Small intestine (tissue), 7 donors: ENCODE results near the gene RAPGEF4. TPM values are rescaled to one million over a fixed set of nuclear protein-coding genes. Genes with fewer than 3 reads are reported as not detected.
"Not testable (repeated sequence)": the region's sequence is repeated elsewhere in the genome, so short reads cannot be mapped to it uniquely, and the experiment has no call there.

Experiments used
- DNase-seq, 2 donors: peaks; one replicate each; pipeline versions ENCODE4 v3.0.0 to v3.0.0-alpha.2; 2013
- FAIRE-seq: peaks from 2 replicates; lab custom pipeline; 2012; peaks lifted over from hg19 to GRCh38; lab: Jason Lieb, UNC
- H3K27ac ChIP-seq, 3 donors: one replicate each; pipeline ENCODE4 v1.5.1; 2013; ENCODE audit warnings: low read length in 2 of 3, mild to moderate bottlenecking in 2 of 3, control low read depth in 1 of 3, inconsistent platforms in 1 of 3, low read depth in 1 of 3, moderate library complexity in 1 of 3
- H3K27me3 ChIP-seq, 3 donors: one replicate each; pipeline ENCODE4 v1.6.1; 2013; ENCODE audit warnings: low read length in 3 of 3, inconsistent platforms in 1 of 3; ENCODE audit not compliant: control insufficient read depth in 3 of 3, insufficient read depth in 3 of 3
- H3K36me3 ChIP-seq, 3 donors: one replicate each; pipeline ENCODE4 v1.6.1; 2013; ENCODE audit warnings: low read length in 3 of 3, inconsistent platforms in 1 of 3, low read depth in 1 of 3, mild to moderate bottlenecking in 1 of 3, moderate library complexity in 1 of 3; ENCODE audit not compliant: control insufficient read depth in 3 of 3, insufficient read depth in 2 of 3
- H3K4me1 ChIP-seq, 3 donors: one replicate each; pipeline ENCODE4 v1.6.1; 2013; ENCODE audit warnings: low read length in 2 of 3, inconsistent platforms in 1 of 3, low read depth in 1 of 3, mild to moderate bottlenecking in 1 of 3, moderate library complexity in 1 of 3; ENCODE audit not compliant: control insufficient read depth in 3 of 3, insufficient read depth in 2 of 3
- H3K4me3 ChIP-seq, 3 donors: one replicate each; pipeline ENCODE4 v1.5.1; 2013; ENCODE audit warnings: low read length in 3 of 3, control low read depth in 1 of 3, inconsistent platforms in 1 of 3, low read depth in 1 of 3, mild to moderate bottlenecking in 1 of 3, moderate library complexity in 1 of 3
- H3K9me3 ChIP-seq, 2 donors: one replicate each; pipeline ENCODE4 v1.6.1; 2013; ENCODE audit warnings: low read depth in 1 of 2, low read length in 1 of 2; ENCODE audit not compliant: control insufficient read depth in 2 of 2, insufficient read depth in 1 of 2
- WGBS, 3 donors: extraction: QIAGEN DNeasy Blood & Tissue Kit; methylation state at CpG; one replicate each; pipeline ENCODE4 v1.1.7; 2013; 5-methylcytosine and 5-hydroxymethylcytosine counted together
- polyA plus RNA-seq, 4 donors: library from polyadenylated mRNA; stranded (reverse) in 3 of 4; unstranded in 1 of 4; fragments of 200-250 nt in 3 of 4; fragments of 120-200 nt in 1 of 4; gene quantifications; one replicate each; pipeline versions ENCODE4 v1.2.1 to v1.2.3, GENCODE V29; 2013
- donor health status: healthy with polysubstance abuse.
- donor health status: control.
- donor health status: control.
- donor health status: Bipolar disorder and iron deficiency.
- donor health status: healthy.

The RAPGEF4 gene
- polyA plus RNA-seq, 4 donors = 0.45 to 7.2 (median 3.4) TPM

DNA sequence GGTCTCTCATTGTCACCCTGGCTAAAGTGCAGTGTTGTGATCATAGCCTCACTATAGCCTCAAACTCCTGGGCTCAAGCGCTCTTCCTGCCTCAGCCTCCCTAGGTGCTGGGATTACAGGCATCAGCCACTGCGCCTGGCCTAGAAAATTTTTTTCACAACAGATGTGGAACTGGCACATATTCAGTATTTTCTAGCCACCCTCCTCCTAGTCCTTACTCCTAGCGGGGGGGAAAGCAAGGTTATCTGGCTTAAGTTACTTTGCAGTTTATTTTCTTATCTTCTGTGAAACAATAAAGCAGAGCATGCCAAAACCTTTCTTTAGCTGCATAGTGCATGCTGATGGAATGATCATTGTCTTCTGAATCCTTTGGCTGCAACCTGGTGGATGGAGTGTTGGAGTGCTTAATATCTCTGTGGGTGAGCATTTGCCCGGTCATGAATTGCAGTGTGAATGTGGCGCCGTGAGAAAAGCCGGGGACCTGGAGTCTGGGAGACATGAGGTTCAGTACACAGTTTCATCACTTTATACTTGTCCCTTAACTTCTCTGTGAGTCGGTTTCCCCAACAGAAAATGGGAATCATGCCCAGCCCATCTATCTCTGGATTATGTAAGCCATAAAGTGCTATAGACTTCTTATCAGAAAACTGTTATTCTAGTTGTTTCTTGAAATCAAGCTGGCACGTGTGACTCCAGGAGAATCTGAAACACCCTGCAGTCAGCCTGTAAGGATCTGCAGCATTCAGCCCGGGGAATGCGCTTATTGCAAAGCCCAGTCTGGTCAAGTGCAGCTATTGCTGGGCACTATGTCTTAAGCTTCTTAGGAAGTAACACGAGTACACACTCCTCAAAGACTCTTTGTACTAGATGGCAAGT is 301.8 kb downstream of the RAPGEF4 start:
- H3K4me3 ChIP-seq = no peak overlapping the region
- no peak for FAIRE-seq

DNA sequence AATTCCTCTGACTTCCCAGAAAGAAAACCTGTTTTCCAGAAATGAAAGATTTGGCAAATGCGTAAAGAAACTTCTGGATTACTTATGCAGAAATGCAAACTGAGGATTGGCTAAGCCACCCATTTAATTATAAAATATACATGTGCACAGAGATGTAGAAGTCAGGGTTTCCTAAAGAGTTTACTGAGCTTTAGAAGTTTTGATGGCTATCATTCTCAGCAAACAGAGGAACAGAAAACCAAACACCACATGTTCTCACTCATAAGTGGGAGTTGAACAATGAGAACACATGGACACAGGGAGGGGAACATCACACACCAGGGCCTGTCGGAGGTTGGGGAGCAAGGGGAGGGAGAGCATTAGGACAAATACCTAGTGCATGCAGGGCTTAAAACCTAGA is 302.6 kb downstream of the RAPGEF4 start:
- H3K27me3 ChIP-seq, H3K27ac ChIP-seq, FAIRE-seq: not testable (repeated sequence)

More for the DNA sequence above, 301.8 kb downstream of the RAPGEF4 start:
- H3K4me1 ChIP-seq = peaks cover 0 to 3% (median 0%) of the 10 kb centered on the region in 3 donors
- peaks cover 0 to 2% (median 0%) of the 10 kb centered on the region in 3 donors for H3K36me3 ChIP-seq
- WGBS, 3 donors = 24 to 65% (median 41%) methylated on average over 12 of the region's 12 CpGs
- peak in 1 of 2 donors; percentile 42 for DNase-seq
- H3K27ac ChIP-seq = no peak overlapping the region
- no peaks in the 10 kb centered on the region for H3K9me3 ChIP-seq
- H3K27me3 ChIP-seq = no peaks in the 10 kb centered on the region

DNA sequence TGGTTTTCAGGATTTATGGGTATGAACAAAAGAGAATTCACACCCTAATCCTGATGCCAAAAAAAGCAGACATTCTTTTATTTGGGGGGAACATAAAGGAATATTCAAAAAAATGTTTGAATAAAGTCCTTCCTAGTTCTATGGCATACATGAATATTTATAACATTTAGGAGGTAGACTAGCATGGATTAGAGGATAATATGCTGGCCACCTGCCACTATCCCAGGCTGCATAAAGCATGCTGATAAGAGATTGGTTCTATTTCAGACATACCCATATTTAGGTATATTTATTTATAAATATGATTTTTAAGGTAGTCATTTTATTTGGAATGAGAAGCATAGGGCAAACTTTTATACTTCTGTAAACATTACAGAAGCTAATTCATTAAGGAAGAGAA is 305.1 kb downstream of the RAPGEF4 start:
- DNase-seq (no peak), FAIRE-seq (no peak)
- H3K27me3 ChIP-seq = no peaks in the 10 kb centered on the region
- no peaks in the 10 kb centered on the region for H3K9me3 ChIP-seq
- H3K4me3 ChIP-seq = no peak overlapping the region
- H3K36me3 ChIP-seq = no peaks in the 10 kb centered on the region
- peaks cover 0 to 17% (median 2%) of the 10 kb centered on the region in 3 donors for H3K4me1 ChIP-seq
- H3K27ac ChIP-seq = no peak overlapping the region

More for the DNA sequence above, 302.6 kb downstream of the RAPGEF4 start:
- not testable (repeated sequence) for H3K4me3 ChIP-seq, H3K36me3 ChIP-seq, DNase-seq, H3K9me3 ChIP-seq, H3K4me1 ChIP-seq
- 63 to 80% (median 71%) methylated on average over 2 of the region's 2 CpGs for WGBS, 3 donors

DNA sequence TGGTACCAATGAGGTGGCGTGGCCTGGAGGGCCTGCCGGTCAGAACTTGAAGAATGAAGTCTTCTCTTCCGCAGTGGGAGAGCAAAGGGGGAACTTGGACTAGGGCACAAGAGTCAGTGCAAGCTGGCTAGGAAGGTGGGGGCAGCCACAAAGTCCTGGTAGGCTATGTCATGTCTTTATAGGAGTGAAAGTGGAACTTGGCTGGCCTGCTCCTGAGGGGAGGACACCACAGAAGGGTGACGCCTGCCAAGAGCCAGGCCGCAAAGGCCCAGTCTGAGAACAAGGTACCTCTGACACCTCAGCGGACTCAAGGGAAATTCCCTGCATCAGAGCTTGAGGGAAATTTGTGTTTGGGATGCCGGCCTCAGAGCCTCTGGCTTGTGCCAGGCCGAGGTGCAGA is 307.8 kb downstream of the RAPGEF4 start:
- 84 to 91% (median 85%) methylated on average over 8 of the region's 8 CpGs for WGBS, 3 donors
- Histone ChIP-seq H3K9me3 (no peaks in the 10 kb centered on the region), H3K4me3 (no peak overlapping the region), H3K27me3 (no peaks in the 10 kb centered on the region), H3K27ac (no peak overlapping the region), H3K36me3 (no peaks in the 10 kb centered on the region), H3K4me1 (peaks cover 0 to 28% (median 8%) of the 10 kb centered on the region in 3 donors)
- FAIRE-seq (no peak), DNase-seq (no peak)

DNA sequence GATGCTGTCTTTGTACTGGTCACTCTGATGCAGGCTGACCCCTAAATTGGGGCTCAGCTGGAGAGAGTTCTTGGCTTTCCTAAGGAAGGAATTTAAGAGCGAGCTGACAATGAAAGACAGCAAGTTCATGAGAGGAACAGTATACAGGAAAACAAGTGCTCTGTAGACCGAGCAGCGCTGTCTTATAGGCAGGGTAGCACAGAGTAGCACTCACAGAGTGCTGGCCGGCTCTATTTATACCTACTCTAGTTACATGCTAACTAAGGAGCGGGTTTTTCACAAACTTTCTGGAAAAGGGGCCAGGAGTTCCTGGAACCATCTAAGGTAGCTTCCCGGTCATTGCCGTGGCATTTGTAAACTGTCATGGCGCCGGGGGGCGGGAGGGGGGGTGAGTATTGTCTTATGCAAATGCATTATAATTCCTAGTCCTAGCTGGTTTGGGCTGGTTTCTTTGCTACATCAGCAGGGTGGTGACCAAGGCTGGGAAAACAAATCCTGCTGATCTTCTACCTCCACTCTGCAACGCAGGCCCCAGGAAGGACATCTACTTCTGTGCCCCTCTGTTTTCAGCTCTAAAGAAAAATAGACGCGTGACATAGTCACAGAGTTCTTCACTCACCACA is 308.4 kb downstream of the RAPGEF4 start:
- FAIRE-seq = no peak
- Histone ChIP-seq H3K9me3 (no peaks in the 10 kb centered on the region), H3K36me3 (no peaks in the 10 kb centered on the region), H3K27me3 (no peaks in the 10 kb centered on the region), H3K4me3 (no peak overlapping the region), H3K4me1 (peaks cover 0 to 28% (median 8%) of the 10 kb centered on the region in 3 donors), H3K27ac (no peak overlapping the region)
- no peak for DNase-seq
- WGBS, 3 donors = 95 to 98% (median 97%) methylated on average over 13 of the region's 13 CpGs

DNA sequence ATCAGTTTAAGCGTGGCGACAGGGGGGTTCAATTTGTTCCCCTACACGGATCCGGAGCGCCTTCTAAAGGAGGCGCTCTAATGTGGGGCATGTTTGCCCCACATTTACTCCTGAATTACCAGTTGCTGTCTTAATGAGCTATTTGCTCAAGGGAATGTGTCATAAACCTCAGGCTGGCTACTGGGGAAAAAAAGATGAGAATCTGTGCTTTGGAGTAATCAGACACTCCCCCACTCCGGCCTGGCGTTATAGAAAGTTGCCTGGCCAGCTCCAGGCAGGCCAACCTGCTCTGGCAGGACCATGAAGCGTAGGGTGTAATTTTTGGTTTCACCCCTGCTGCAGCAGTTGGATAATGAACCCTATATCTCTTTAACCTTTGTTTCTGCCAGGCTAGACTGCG is 309.0 kb downstream of the RAPGEF4 start:
- Histone ChIP-seq H3K27ac (peak overlapping the region in 1 of 3 donors; percentile 7), H3K4me1 (peaks cover 0 to 33% (median 8%) of the 10 kb centered on the region in 3 donors), H3K4me3 (no peak overlapping the region), H3K36me3 (no peaks in the 10 kb centered on the region), H3K9me3 (no peaks in the 10 kb centered on the region), H3K27me3 (no peaks in the 10 kb centered on the region)
- no peak for FAIRE-seq
- 65 to 80% (median 71%) methylated on average over 10 of the region's 10 CpGs for WGBS, 3 donors
- peak in 1 of 2 donors; percentile 41 for DNase-seq

DNA sequence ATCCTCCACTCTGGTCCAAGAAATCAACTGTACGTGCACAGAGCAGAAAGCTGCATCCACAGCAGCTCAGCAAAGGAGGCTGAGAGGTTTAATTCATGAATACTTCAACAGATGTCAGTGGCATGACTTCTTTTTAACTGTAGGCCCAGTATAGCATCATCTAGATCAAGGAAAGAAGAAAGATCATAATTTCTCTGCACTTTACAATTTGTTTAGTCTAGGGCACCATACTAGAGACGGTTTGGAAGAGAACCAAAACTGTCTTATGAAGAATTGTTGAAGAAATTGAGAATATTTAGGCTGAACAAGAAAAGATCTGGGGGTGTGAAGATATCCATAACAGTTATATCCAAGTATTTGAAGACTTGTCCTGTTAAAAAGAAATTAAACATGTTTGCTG is 309.5 kb downstream of the RAPGEF4 start:
- Histone ChIP-seq H3K4me1 (peaks cover 0 to 38% (median 8%) of the 10 kb centered on the region in 3 donors), H3K27ac (peak overlapping the region in 1 of 3 donors; percentile 7), H3K36me3 (no peaks in the 10 kb centered on the region), H3K27me3 (no peaks in the 10 kb centered on the region), H3K9me3 (no peaks in the 10 kb centered on the region), H3K4me3 (no peak overlapping the region)
- WGBS, 3 donors = 76 to 94% (median 83%) methylated on average over 2 of the region's 2 CpGs
- FAIRE-seq = no peak
- no peak for DNase-seq

DNA sequence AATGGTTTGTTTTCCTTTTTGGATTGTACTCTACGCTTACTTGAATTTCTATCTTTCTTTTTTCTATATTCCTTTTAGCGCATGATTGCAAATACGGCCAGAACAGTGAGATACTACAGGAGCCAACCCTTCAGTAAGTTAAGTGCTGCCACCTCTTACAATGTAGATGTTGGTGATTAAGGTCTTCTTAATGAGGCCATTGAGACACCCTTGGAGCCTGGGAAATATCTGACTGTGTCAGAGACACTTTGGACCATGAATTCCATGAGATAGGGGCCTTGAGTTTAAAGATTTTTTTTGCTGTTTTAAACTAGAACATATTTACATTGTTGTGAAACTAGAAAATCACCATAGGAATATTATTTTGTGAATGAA is 312.9 kb downstream of the RAPGEF4 start:
- H3K9me3 ChIP-seq = no peaks in the 10 kb centered on the region
- H3K27ac ChIP-seq = peak overlapping the region in 2 of 3 donors; percentile 50 to 89
- 40 to 80% (median 60%) methylated on average over 3 of the region's 3 CpGs for WGBS, 3 donors

More for the DNA sequence above, 312.9 kb downstream of the RAPGEF4 start:
- no peak overlapping the region for H3K4me3 ChIP-seq
- H3K27me3 ChIP-seq = no peaks in the 10 kb centered on the region
- no peak for FAIRE-seq
- peak in 1 of 2 donors; percentile 80 for DNase-seq
- peaks cover 0 to 51% (median 8%) of the 10 kb centered on the region in 3 donors for H3K4me1 ChIP-seq
- H3K36me3 ChIP-seq = no peaks in the 10 kb centered on the region
